KMS-11 (cell line): Measurements from ENCODE around the gene KNOP1.

Experiments
- H2AFZ ChIP-seq: fragments of 200-600 bp; sonication (generic); 2 replicates; pipeline ENCODE4 v1.6.1; 2016; ENCODE audit warnings: antibody characterized with exemption, mixed run types, low read depth
- H3K27ac ChIP-seq: fragments of 200-600 bp; sonication (generic); 2 replicates; pipeline ENCODE4 v1.6.1; 2016; ENCODE audit warnings: mild to moderate bottlenecking, mixed run types
- H3K27me3 ChIP-seq: fragments of 200-600 bp; sonication (generic); 2 replicates; pipeline ENCODE4 v1.6.1; 2017; ENCODE audit warnings: mild to moderate bottlenecking, low read depth, mixed run types, moderate library complexity; ENCODE audit not compliant: insufficient read depth
- H3K36me3 ChIP-seq: fragments of 200-600 bp; sonication (generic); 2 replicates; pipeline ENCODE4 v1.6.1; 2017; ENCODE audit warnings: mild to moderate bottlenecking, mixed run types; ENCODE audit not compliant: insufficient read depth
- H3K4me1 ChIP-seq: fragments of 200-600 bp; sonication (generic); 2 replicates; pipeline ENCODE4 v1.6.1; 2016; ENCODE audit warnings: mild to moderate bottlenecking, low read depth, mixed run types; ENCODE audit not compliant: poor library complexity, severe bottlenecking
- H3K4me2 ChIP-seq: fragments of 200-600 bp; sonication (generic); 2 replicates; pipeline ENCODE4 v1.7.0; 2016; ENCODE audit warnings: mild to moderate bottlenecking, mixed run types
- H3K4me3 ChIP-seq: fragments of 200-600 bp; sonication (generic); IDR thresholded peaks from 2 replicates; pipeline ENCODE4 v1.6.1; 2017; ENCODE audit warnings: low read depth, low read length, mixed read lengths; ENCODE audit not compliant: insufficient read depth
- H3K79me2 ChIP-seq: fragments of 200-600 bp; sonication (generic); 2 replicates; pipeline ENCODE4 v1.6.1; 2016; ENCODE audit warnings: low read depth, mixed run types; ENCODE audit not compliant: insufficient read depth
- H3K9ac ChIP-seq: fragments of 200-600 bp; sonication (generic); 2 replicates; pipeline ENCODE4 v1.6.1; 2016; ENCODE audit warnings: mild to moderate bottlenecking, mixed run types
- H4K20me1 ChIP-seq: fragments of 200-600 bp; sonication (generic); 2 replicates; pipeline ENCODE4 v1.6.1; 2016; ENCODE audit warnings: mild to moderate bottlenecking, mixed run types; ENCODE audit not compliant: insufficient read depth
- CTCF ChIP-seq: fragments of 200-600 bp; sonication (generic); conservative IDR thresholded peaks from 2 replicates; pipeline ENCODE4 v1.6.1; 2017; ENCODE audit warnings: low read depth, mild to moderate bottlenecking, antibody characterized with exemption, low read length, moderate library complexity, mixed read lengths

Gene KNOP1

GRCh38 chr16:19707569-19708295 is 10.3 kb downstream of the KNOP1 start:
- Histone ChIP-seq H3K27me3 (no peaks in the 10 kb centered on the region), H3K36me3 (peaks cover 14% of the 10 kb centered on the region; the same call in 1 of the 2 replicates), H3K4me2 (no peak overlapping the region), H3K79me2 (peaks cover 6% of the 10 kb centered on the region; the same call in 1 of the 2 replicates), H3K27ac (no peak overlapping the region), H2AFZ (no peak overlapping the region), H3K9ac (no peak overlapping the region), H3K4me1 (no peaks in the 10 kb centered on the region), H3K4me3 (no peak overlapping the region), H4K20me1 (no peaks in the 10 kb centered on the region)
- TF ChIP-seq CTCF, result no peak

- Histone ChIP-seq H3K9ac (no peak overlapping the region), H3K36me3 (peaks cover 14% of the 10 kb centered on the region; the same call in 1 of the 2 replicates), H3K27ac (no peak overlapping the region), H2AFZ (no peak overlapping the region), H3K4me2 (no peak overlapping the region), H3K4me1 (no peaks in the 10 kb centered on the region), H3K4me3 (no peak overlapping the region), H3K79me2 (no peaks in the 10 kb centered on the region; the same call in 1 of the 2 replicates), H4K20me1 (no peaks in the 10 kb centered on the region), H3K27me3 (no peaks in the 10 kb centered on the region)
- no peak for TF ChIP-seq CTCF
Observed at GRCh38 chr16:19706846-19707245, 11.2 kb downstream of the KNOP1 start.

GRCh38 chr16:19705843-19706242 is 12.2 kb downstream of the KNOP1 start:
- TF ChIP-seq CTCF, result no peak
- no peak overlapping the region for H3K4me3 ChIP-seq
- H2AFZ ChIP-seq, result no peak overlapping the region
- no peaks in the 10 kb centered on the region for H4K20me1 ChIP-seq
- peaks cover 14% of the 10 kb centered on the region; the same call in 1 of the 2 replicates for H3K36me3 ChIP-seq
- H3K9ac ChIP-seq, result no peak overlapping the region
- H3K4me1 ChIP-seq, result no peaks in the 10 kb centered on the region
- H3K27me3 ChIP-seq, result no peaks in the 10 kb centered on the region
- H3K79me2 ChIP-seq, result no peaks in the 10 kb centered on the region
- no peak overlapping the region for H3K27ac ChIP-seq
- H3K4me2 ChIP-seq, result no peak overlapping the region

GRCh38 chr16:19705146-19705501 is 12.9 kb downstream of the KNOP1 start:
- Histone ChIP-seq H4K20me1 (no peaks in the 10 kb centered on the region), H3K27me3 (no peaks in the 10 kb centered on the region), H3K4me2 (no peak overlapping the region), H3K9ac (no peak overlapping the region), H3K36me3 (peaks cover 14% of the 10 kb centered on the region; the same call in 1 of the 2 replicates), H3K79me2 (no peaks in the 10 kb centered on the region), H3K4me1 (no peaks in the 10 kb centered on the region), H2AFZ (no peak overlapping the region), H3K27ac (no peak overlapping the region), H3K4me3 (no peak overlapping the region)
- no peak for TF ChIP-seq CTCF
